T-helper 1 cell treated with Interleukin-12 subunit alpha and Interleukin-12 subunit beta and Interleukin-4 antibody, amounts not matched to agents 30 μg/mL and 1 μg/mL, for 36 hours (primary cell): Measurements from ENCODE around the gene NBPF8.
"Not testable (repeated sequence)": the region's sequence is repeated elsewhere in the genome, so short reads cannot be mapped to it uniquely, and the experiment has no call there.

ENCODE experiments used
- H3K27ac Mint-ChIP-seq: one replicate; pipeline ENCODE4 v1.8.0; 2021; ENCODE audit warnings: mild to moderate bottlenecking, mixed read lengths
- H3K27me3 Mint-ChIP-seq: one replicate; pipeline ENCODE4 v1.8.0; 2021; ENCODE audit warnings: low read depth, mixed read lengths
- H3K36me3 Mint-ChIP-seq: one replicate; pipeline ENCODE4 v1.8.0; 2021; ENCODE audit warnings: low read depth, mixed read lengths
- H3K4me1 Mint-ChIP-seq: one replicate; pipeline ENCODE4 v1.8.0; 2021; ENCODE audit warnings: low read depth, mixed read lengths
- H3K4me3 Mint-ChIP-seq: one replicate; pipeline ENCODE4 v1.8.0; 2021; ENCODE audit warnings: mild to moderate bottlenecking, moderate library complexity, mixed read lengths
- H3K9me3 Mint-ChIP-seq: one replicate; pipeline ENCODE4 v1.8.0; 2021; ENCODE audit warnings: mixed read lengths

The NBPF8 gene

GRCh38 chr1:120414911-120415480, at the start of gene NBPF8:
TSS of gene NBPF8 (plus strand) at chr1:120415035. CDS start at chr1:120436523, 21,488 bp downstream.
- H3K36me3 Mint-ChIP-seq, H3K4me1 Mint-ChIP-seq, H3K9me3 Mint-ChIP-seq, H3K27me3 Mint-ChIP-seq: not testable (repeated sequence)
- H3K4me3 Mint-ChIP-seq, result peak within 1 kb of the TSS; percentile 94
- peak within 1 kb of the TSS; percentile 93 for H3K27ac Mint-ChIP-seq

DNA sequence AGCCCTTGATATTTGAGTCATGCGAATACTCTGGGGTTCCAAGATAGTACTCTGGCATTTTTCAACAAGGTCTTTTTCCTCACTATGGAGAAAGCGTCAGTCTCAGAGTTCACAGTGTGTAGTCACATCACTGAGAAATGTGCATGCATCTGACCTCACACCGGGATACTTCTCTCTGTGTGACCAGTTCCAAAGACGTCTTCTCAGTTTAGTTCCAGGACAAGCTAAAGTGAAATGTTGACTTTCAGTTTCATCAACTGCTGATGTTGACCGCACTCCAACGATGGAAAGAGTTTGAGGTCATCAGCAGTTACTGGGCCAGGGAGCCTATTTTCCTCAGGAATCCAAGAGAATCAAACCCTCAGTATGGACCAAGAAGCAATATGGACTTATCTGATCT, 47.1 kb upstream of the NBPF8 start:
- H3K27me3 Mint-ChIP-seq, H3K36me3 Mint-ChIP-seq, H3K4me3 Mint-ChIP-seq, H3K9me3 Mint-ChIP-seq, H3K27ac Mint-ChIP-seq, H3K4me1 Mint-ChIP-seq: not testable (repeated sequence)

GRCh38 chr1:120386651-120387050, 28.2 kb upstream of the NBPF8 start:
- H3K9me3 Mint-ChIP-seq, H3K36me3 Mint-ChIP-seq, H3K27me3 Mint-ChIP-seq, H3K27ac Mint-ChIP-seq, H3K4me1 Mint-ChIP-seq, H3K4me3 Mint-ChIP-seq: not testable (repeated sequence)

DNA sequence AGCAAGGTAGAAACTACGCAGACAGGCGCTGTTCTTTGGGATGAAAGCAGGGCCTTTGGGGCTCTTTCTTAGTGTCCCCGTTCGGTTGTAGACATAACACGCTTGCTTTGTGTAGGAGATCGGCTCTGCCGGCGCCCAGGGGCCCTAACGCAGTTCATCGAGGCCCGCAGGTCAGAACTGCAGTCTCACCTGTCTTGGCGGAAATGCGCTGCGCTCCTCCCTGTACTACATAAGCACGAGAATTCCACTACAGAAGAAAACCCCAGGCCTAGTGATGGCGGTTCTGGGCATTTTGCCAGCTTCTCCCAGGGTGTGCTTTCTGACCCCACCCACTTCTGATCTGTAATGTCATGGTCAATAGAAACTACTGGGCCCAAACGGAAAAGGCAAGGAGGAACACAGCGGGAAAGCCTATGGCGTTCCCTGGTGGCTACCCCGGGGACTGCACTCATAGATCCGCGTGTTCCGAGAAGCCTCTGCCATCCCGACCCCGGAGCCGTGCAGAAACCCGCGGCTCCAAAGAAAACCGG, 26.2 kb upstream of the NBPF8 start:
- H3K27me3 Mint-ChIP-seq, H3K36me3 Mint-ChIP-seq, H3K4me1 Mint-ChIP-seq, H3K9me3 Mint-ChIP-seq, H3K27ac Mint-ChIP-seq, H3K4me3 Mint-ChIP-seq: not testable (repeated sequence)

DNA sequence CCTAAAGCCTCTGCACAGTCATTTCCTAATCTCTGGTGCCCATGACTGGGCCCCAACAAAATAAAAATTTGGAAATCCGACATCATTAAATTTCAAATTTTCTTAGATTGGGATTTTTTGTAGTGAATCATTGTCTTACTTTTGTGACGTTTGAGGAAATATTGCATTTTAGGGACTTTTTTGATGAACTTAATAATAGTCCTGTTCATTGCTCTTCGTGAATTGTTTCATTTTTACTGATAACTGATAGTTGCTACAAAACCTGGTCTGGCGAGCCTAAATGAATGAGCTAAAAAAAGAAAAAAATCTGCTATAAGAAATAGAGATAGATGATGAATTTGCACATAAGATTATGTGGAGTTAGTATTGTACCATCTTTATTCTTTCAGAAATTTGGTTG, 23.5 kb upstream of the NBPF8 start:
- H3K36me3 Mint-ChIP-seq, H3K4me1 Mint-ChIP-seq, H3K27me3 Mint-ChIP-seq, H3K4me3 Mint-ChIP-seq, H3K27ac Mint-ChIP-seq, H3K9me3 Mint-ChIP-seq: not testable (repeated sequence)

GRCh38 chr1:120393316-120394232, 21.3 kb upstream of the NBPF8 start:
- H3K4me1 Mint-ChIP-seq, H3K4me3 Mint-ChIP-seq, H3K9me3 Mint-ChIP-seq, H3K27me3 Mint-ChIP-seq, H3K27ac Mint-ChIP-seq, H3K36me3 Mint-ChIP-seq: not testable (repeated sequence)

- not testable (repeated sequence) for H3K27ac Mint-ChIP-seq, H3K27me3 Mint-ChIP-seq, H3K4me1 Mint-ChIP-seq, H3K9me3 Mint-ChIP-seq, H3K4me3 Mint-ChIP-seq, H3K36me3 Mint-ChIP-seq
These were observed 9.5 kb upstream of the NBPF8 start for GRCh38 chr1:120405348-120405747.

DNA sequence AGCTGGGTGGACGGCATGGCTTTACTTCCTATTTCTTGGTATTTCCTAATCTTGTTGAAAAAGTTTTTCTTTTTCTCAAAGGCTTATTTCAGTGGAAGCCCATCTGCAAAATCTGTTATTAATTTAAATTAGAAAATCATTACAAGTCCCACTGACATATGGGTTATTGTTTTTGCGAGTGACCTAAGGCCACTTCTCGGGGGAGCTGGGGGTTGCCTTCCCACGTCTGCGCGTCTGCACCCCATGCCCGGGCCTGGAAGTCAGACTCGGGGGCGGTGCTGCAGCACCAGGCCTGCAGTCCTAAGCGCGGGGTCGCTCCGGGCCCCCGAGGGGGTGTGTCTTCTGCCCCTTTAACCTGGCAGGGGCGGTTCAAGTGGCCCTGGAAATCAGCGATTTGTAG, 384 bp upstream of the NBPF8 start:
- H3K36me3 Mint-ChIP-seq, H3K27me3 Mint-ChIP-seq, H3K4me3 Mint-ChIP-seq, H3K27ac Mint-ChIP-seq, H3K4me1 Mint-ChIP-seq, H3K9me3 Mint-ChIP-seq: not testable (repeated sequence)

GRCh38 chr1:120415492-120415961, 692 bp downstream of the NBPF8 start:
- H3K27me3 Mint-ChIP-seq, H3K36me3 Mint-ChIP-seq, H3K4me1 Mint-ChIP-seq, H3K9me3 Mint-ChIP-seq: not testable (repeated sequence)
- peak overlapping the region; percentile 93 for H3K27ac Mint-ChIP-seq
- peak overlapping the region; percentile 94 for H3K4me3 Mint-ChIP-seq

- H3K9me3 Mint-ChIP-seq, result not testable (repeated sequence)
These were observed 10.2 kb downstream of the NBPF8 start for GRCh38 chr1:120425063-120425462.

GRCh38 chr1:120431626-120432025, 16.8 kb downstream of the NBPF8 start:
- H3K27ac Mint-ChIP-seq, H3K4me1 Mint-ChIP-seq, H3K9me3 Mint-ChIP-seq, H3K27me3 Mint-ChIP-seq, H3K36me3 Mint-ChIP-seq, H3K4me3 Mint-ChIP-seq: not testable (repeated sequence)

More at GRCh38 chr1:120425063-120425462, 10.2 kb downstream of the NBPF8 start:
- H3K27ac Mint-ChIP-seq, H3K4me3 Mint-ChIP-seq, H3K36me3 Mint-ChIP-seq, H3K4me1 Mint-ChIP-seq, H3K27me3 Mint-ChIP-seq: not testable (repeated sequence)

GRCh38 chr1:120433831-120434230, 19.0 kb downstream of the NBPF8 start:
- H3K9me3 Mint-ChIP-seq, H3K36me3 Mint-ChIP-seq, H3K27ac Mint-ChIP-seq, H3K4me3 Mint-ChIP-seq, H3K4me1 Mint-ChIP-seq, H3K27me3 Mint-ChIP-seq: not testable (repeated sequence)

GRCh38 chr1:120449124-120449523, 34.3 kb downstream of the NBPF8 start:
- H3K36me3 Mint-ChIP-seq, H3K9me3 Mint-ChIP-seq, H3K4me3 Mint-ChIP-seq, H3K27me3 Mint-ChIP-seq, H3K27ac Mint-ChIP-seq, H3K4me1 Mint-ChIP-seq: not testable (repeated sequence)
